NCI-H2171 treated with DMSO at 0.1 percent for 48 hours (cell line): ENCODE data around the gene RHOG.
"Not testable (repeated sequence)": the region's sequence is repeated elsewhere in the genome, so short reads cannot be mapped to it uniquely, and the experiment has no call there.

Source experiments
- DNase-seq: peaks from one replicate; lab custom pipeline; 2025; lab: John Stamatoyannopoulos, UW

Gene RHOG

GRCh38 chr11:3840870-3841425 is at the start of gene RHOG:
Gene RHOG, minus strand, starts transcription at chr11:3840959. Its CDS starts 12,821 bp downstream, at chr11:3828138.
- no peak for DNase-seq

GRCh38 chr11:3890014-3890413 is 49.3 kb upstream of the RHOG start:
- DNase-seq: no peak

- DNase-seq: no peak
These were observed 48.1 kb upstream of the RHOG start for GRCh38 chr11:3888876-3889275.

- no peak for DNase-seq
These were observed 46.2 kb upstream of the RHOG start for GRCh38 chr11:3886985-3887384.

GRCh38 chr11:3885855-3886254 is 45.1 kb upstream of the RHOG start:
- DNase-seq: no peak

- no peak for DNase-seq
These were observed 41.9 kb upstream of the RHOG start for GRCh38 chr11:3882655-3883054.

- DNase-seq: no peak
These were observed 40.0 kb upstream of the RHOG start for GRCh38 chr11:3880724-3881123.

- no peak for DNase-seq
These were observed 39.3 kb upstream of the RHOG start for GRCh38 chr11:3879967-3880542.

GRCh38 chr11:3879216-3879966 is 38.6 kb upstream of the RHOG start:
- DNase-seq: no peak

- no peak for DNase-seq
These were observed 37.5 kb upstream of the RHOG start for GRCh38 chr11:3878258-3878584.

GRCh38 chr11:3877364-3878257 is 36.9 kb upstream of the RHOG start:
- DNase-seq: no peak

GRCh38 chr11:3876613-3877012 is 35.9 kb upstream of the RHOG start:
- DNase-seq: no peak

- no peak for DNase-seq
These were observed 33.1 kb upstream of the RHOG start for GRCh38 chr11:3873712-3874349.

GRCh38 chr11:3867209-3868091 is 26.7 kb upstream of the RHOG start:
- DNase-seq: no peak

GRCh38 chr11:3866836-3867208 is 26.1 kb upstream of the RHOG start:
- DNase-seq: no peak

GRCh38 chr11:3866206-3866605 is 25.4 kb upstream of the RHOG start:
- DNase-seq: no peak

GRCh38 chr11:3865388-3866193 is 24.8 kb upstream of the RHOG start:
- no peak for DNase-seq

GRCh38 chr11:3861683-3862082 is 20.9 kb upstream of the RHOG start:
- DNase-seq: no peak

- not testable (repeated sequence) for DNase-seq
These were observed 20.2 kb upstream of the RHOG start for GRCh38 chr11:3860898-3861393.

- DNase-seq: no peak
These were observed 19.6 kb upstream of the RHOG start for GRCh38 chr11:3860375-3860774.
